CMK (cell line): ENCODE results near the gene GALNT18.

Experiments used
- DNase-seq: peaks from one replicate; pipeline ENCODE4 v3.0.0-alpha.2; 2010; ENCODE audit warnings: low read depth

GALNT18 gene

GRCh38 chr11:11237070-11237832 is 384.6 kb downstream of the GALNT18 start:
- DNase-seq = no peak

DNA sequence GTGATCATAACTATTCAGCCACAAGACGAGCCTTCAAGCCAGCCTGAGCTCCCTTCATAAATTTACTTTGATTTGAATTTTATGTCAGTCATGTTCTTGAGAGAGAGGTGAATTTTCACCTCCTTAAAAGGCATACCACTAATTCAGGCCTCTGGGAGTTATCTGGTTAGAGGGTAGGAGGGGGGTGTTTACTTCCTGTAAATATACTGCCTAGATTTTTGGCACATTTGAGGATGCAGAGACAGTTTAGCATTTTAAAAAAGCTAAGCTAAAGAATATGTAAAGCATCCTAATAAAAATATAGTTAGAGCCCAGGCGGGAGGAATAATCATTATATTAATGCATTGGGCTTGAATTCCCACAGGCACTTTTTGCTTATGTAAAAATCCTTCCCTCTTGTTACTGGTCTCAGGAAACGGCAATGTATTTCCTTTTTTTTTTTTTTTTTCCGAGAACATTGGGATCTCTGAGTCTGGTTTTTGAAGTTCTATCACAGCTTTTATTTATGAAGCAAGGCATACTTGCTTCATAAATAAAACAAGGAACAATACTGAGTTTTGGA is 385.2 kb downstream of the GALNT18 start:
- DNase-seq = no peak

GRCh38 chr11:11231763-11232162 is 390.0 kb downstream of the GALNT18 start:
- no peak for DNase-seq

- no peak for DNase-seq
Observed at GRCh38 chr11:11230802-11231562, 390.8 kb downstream of the GALNT18 start.

- no peak for DNase-seq
Observed at GRCh38 chr11:11230087-11230486, 391.7 kb downstream of the GALNT18 start.

- no peak for DNase-seq
Observed at GRCh38 chr11:11229647-11230046, 392.2 kb downstream of the GALNT18 start.

GRCh38 chr11:11227296-11228085 is 394.3 kb downstream of the GALNT18 start:
- no peak for DNase-seq
